ENCODE results near the gene SLC36A3. TPM values are rescaled to one million over a fixed set of nuclear protein-coding genes. Genes with fewer than 3 reads are reported as not detected.
"Not testable (repeated sequence)": the region's sequence is repeated elsewhere in the genome, so short reads cannot be mapped to it uniquely, and the experiment has no call there.

Gene SLC36A3
- total RNA-seq, 3 donors from 2014 or later: not detected

- TF ChIP-seq POLR2AphosphoS5 (IDR thresholded peaks at IDR 0.05) (no peak), CTCF (IDR thresholded peaks at IDR 0.05) (no peak), POLR2A (IDR thresholded peaks at IDR 0.05) (no peak)
- H3K27me3 ChIP-seq: no peaks in the 10 kb centered on the region
- H3K36me3 ChIP-seq: no peaks in the 10 kb centered on the region
- no peak overlapping the region for H3K27ac ChIP-seq
- H3K4me1 ChIP-seq: no peaks in the 10 kb centered on the region
- intact Hi-C loops (cut with DNase I; ENCODE audit: low total_unique reads): loop anchor here (10.0 kb wide), 1 partner anchor 116 kb away; no protein-coding TSS in a partner anchor
- no peak for DNase-seq (ENCODE audit: low spot score in 2 of 2)
- H3K4me3 ChIP-seq: no peak overlapping the region
- no peaks in the 10 kb centered on the region for H3K9me3 ChIP-seq
Measured at GRCh38 chr5:151240924-151241635, 62.5 kb downstream of the SLC36A3 start.

- H3K27me3 ChIP-seq; H3K4me1 ChIP-seq; DNase-seq (ENCODE audit: low spot score in 2 of 2); H3K4me3 ChIP-seq; H3K9me3 ChIP-seq; H3K27ac ChIP-seq; H3K36me3 ChIP-seq: not testable (repeated sequence)
- intact Hi-C loops (cut with DNase I; ENCODE audit: low total_unique reads): loop anchor here (10.0 kb wide), 1 partner anchor 116 kb away; no protein-coding TSS in a partner anchor
Measured at GRCh38 chr5:151240268-151240835, 63.2 kb downstream of the SLC36A3 start.

GRCh38 chr5:151239237-151239861 lies 64.2 kb downstream of the SLC36A3 start:
- H3K4me3 ChIP-seq: peak overlapping the region in 1 of 3 donors; percentile 49
- no peaks in the 10 kb centered on the region for H3K4me1 ChIP-seq
- H3K27ac ChIP-seq: no peak overlapping the region
- DNase-seq (ENCODE audit: low spot score in 2 of 2): peak; percentile 38 to 73
- no peaks in the 10 kb centered on the region for H3K9me3 ChIP-seq
- TF ChIP-seq CTCF (IDR thresholded peaks at IDR 0.05): peak; percentile 43 to 67 (median 45)
- no peak for TF ChIP-seq POLR2A (IDR thresholded peaks at IDR 0.05)
- peak in 1 of 3 donors; percentile 30 for TF ChIP-seq POLR2AphosphoS5 (IDR thresholded peaks at IDR 0.05)
- intact Hi-C loops (cut with DNase I; ENCODE audit: low total_unique reads): no loop called here
- H3K36me3 ChIP-seq: no peaks in the 10 kb centered on the region
- no peaks in the 10 kb centered on the region for H3K27me3 ChIP-seq

- no peak for DNase-seq (ENCODE audit: low spot score in 2 of 2)
- intact Hi-C loops (cut with DNase I; ENCODE audit: low total_unique reads): no loop called here
- H3K4me3 ChIP-seq: peak overlapping the region in 1 of 3 donors; percentile 49
- no peaks in the 10 kb centered on the region for H3K9me3 ChIP-seq
- H3K4me1 ChIP-seq: no peaks in the 10 kb centered on the region
- peak overlapping the region in 1 of 2 donors; percentile 22 for H3K27ac ChIP-seq
- no peaks in the 10 kb centered on the region for H3K36me3 ChIP-seq
- H3K27me3 ChIP-seq: no peaks in the 10 kb centered on the region
- TF ChIP-seq POLR2AphosphoS5 (IDR thresholded peaks at IDR 0.05) (no peak), POLR2A (IDR thresholded peaks at IDR 0.05) (no peak), CTCF (IDR thresholded peaks at IDR 0.05) (no peak)
Measured at GRCh38 chr5:151238303-151238741, 65.2 kb downstream of the SLC36A3 start.

- Histone ChIP-seq H3K27me3 (no peaks in the 10 kb centered on the region), H3K4me1 (no peaks in the 10 kb centered on the region), H3K9me3 (no peaks in the 10 kb centered on the region), H3K4me3 (no peak overlapping the region), H3K27ac (no peak overlapping the region), H3K36me3 (no peaks in the 10 kb centered on the region)
- intact Hi-C loops (cut with DNase I; ENCODE audit: low total_unique reads): no loop called here
- no peak for DNase-seq (ENCODE audit: low spot score in 2 of 2)
- no peak for TF ChIP-seq POLR2AphosphoS5 (IDR thresholded peaks at IDR 0.05)
Measured at GRCh38 chr5:151237685-151238084, 65.9 kb downstream of the SLC36A3 start.

GRCh38 chr5:151236888-151237287 lies 66.7 kb downstream of the SLC36A3 start:
- no peak overlapping the region for H3K4me3 ChIP-seq
- H3K36me3 ChIP-seq: no peaks in the 10 kb centered on the region
- no peaks in the 10 kb centered on the region for H3K4me1 ChIP-seq
- no peaks in the 10 kb centered on the region for H3K9me3 ChIP-seq
- intact Hi-C loops (cut with DNase I; ENCODE audit: low total_unique reads): no loop called here
- DNase-seq (ENCODE audit: low spot score in 2 of 2): no peak
- H3K27me3 ChIP-seq: no peaks in the 10 kb centered on the region
- TF ChIP-seq POLR2A (IDR thresholded peaks at IDR 0.05) (no peak), POLR2AphosphoS5 (IDR thresholded peaks at IDR 0.05) (no peak), CTCF (IDR thresholded peaks at IDR 0.05) (no peak)
- H3K27ac ChIP-seq: no peak overlapping the region

- intact Hi-C loops (cut with DNase I; ENCODE audit: low total_unique reads); DNase-seq (ENCODE audit: low spot score in 2 of 2); H3K4me1 ChIP-seq; H3K36me3 ChIP-seq; H3K9me3 ChIP-seq; H3K27me3 ChIP-seq: not testable (repeated sequence)
- Histone ChIP-seq H3K4me3 (peak overlapping the region in 1 of 3 donors; percentile 3), H3K27ac (peak overlapping the region; percentile 5 to 75)
Measured at GRCh38 chr5:151235239-151235571, 68.4 kb downstream of the SLC36A3 start.
